Pulmonary artery endothelial cell (primary cell): ENCODE measurements around the gene FTCDNL1. TPM values are rescaled to one million over a fixed set of nuclear protein-coding genes. Genes with fewer than 3 reads are reported as not detected.

ENCODE experiments used
- DNase-seq: peaks from one replicate; pipeline ENCODE4 v3.0.0-alpha.2; 2011; ENCODE audit warnings: low read depth, low spot score
- total RNA-seq: library from RNA; depleted of rRNA; stranded (reverse); fragments of >200 nt; gene quantifications from 2 replicates; pipeline ENCODE4 v1.2.3, GENCODE V29; 2014

FTCDNL1 gene
- 0.73 and 1.2 TPM in 2 replicates for total RNA-seq

- no peak for DNase-seq
Measured at GRCh38 chr2:199850718-199851500, at the start of gene FTCDNL1. FTCDNL1 (minus strand) TSS chr2:199851192; CDS start chr2:199848962, 2,230 bp downstream.

GRCh38 chr2:199896617-199897016, 45.6 kb upstream of the FTCDNL1 start:
- no peak for DNase-seq

GRCh38 chr2:199895406-199895805, 44.4 kb upstream of the FTCDNL1 start:
- DNase-seq: no peak

GRCh38 chr2:199883474-199884212, 32.7 kb upstream of the FTCDNL1 start:
- DNase-seq: no peak

- DNase-seq: no peak
Measured at GRCh38 chr2:199882667-199883066, 31.7 kb upstream of the FTCDNL1 start.

GRCh38 chr2:199875400-199875799, 24.4 kb upstream of the FTCDNL1 start:
- DNase-seq: no peak

GRCh38 chr2:199874209-199874608, 23.2 kb upstream of the FTCDNL1 start:
- no peak for DNase-seq

GRCh38 chr2:199870581-199870980, 19.6 kb upstream of the FTCDNL1 start:
- no peak for DNase-seq

GRCh38 chr2:199869653-199870052, 18.7 kb upstream of the FTCDNL1 start:
- no peak for DNase-seq

GRCh38 chr2:199869227-199869541, 18.2 kb upstream of the FTCDNL1 start:
- no peak for DNase-seq

GRCh38 chr2:199868431-199869226, 17.6 kb upstream of the FTCDNL1 start:
- DNase-seq: no peak

GRCh38 chr2:199865905-199866304, 14.9 kb upstream of the FTCDNL1 start:
- no peak for DNase-seq

GRCh38 chr2:199862788-199863187, 11.8 kb upstream of the FTCDNL1 start:
- DNase-seq: no peak

- no peak for DNase-seq
Measured at GRCh38 chr2:199861132-199861774, 10.3 kb upstream of the FTCDNL1 start.

- no peak for DNase-seq
Measured at GRCh38 chr2:199855812-199856211, 4.8 kb upstream of the FTCDNL1 start.

GRCh38 chr2:199851883-199852282, 891 bp upstream of the FTCDNL1 start:
- DNase-seq: no peak

- DNase-seq: no peak
Measured at GRCh38 chr2:199851501-199851810, 464 bp upstream of the FTCDNL1 start.

GRCh38 chr2:199850218-199850717, 724 bp downstream of the FTCDNL1 start:
- DNase-seq: no peak

- DNase-seq: no peak
Measured at GRCh38 chr2:199848389-199849130, 2.4 kb downstream of the FTCDNL1 start.

- no peak for DNase-seq
Measured at GRCh38 chr2:199847181-199847864, 3.7 kb downstream of the FTCDNL1 start.
